Small intestine (tissue), 7 donors: ENCODE results near the gene ASIC2. TPM values are rescaled to one million over a fixed set of nuclear protein-coding genes. Genes with fewer than 3 reads are reported as not detected.

Experiments
- DNase-seq, 2 donors: peaks; one replicate each; pipeline versions ENCODE4 v3.0.0 to v3.0.0-alpha.2; 2013
- FAIRE-seq: peaks from 2 replicates; lab custom pipeline; 2012; peaks lifted over from hg19 to GRCh38; lab: Jason Lieb, UNC
- H3K27ac ChIP-seq, 3 donors: one replicate each; pipeline ENCODE4 v1.5.1; 2013; ENCODE audit warnings: low read length in 2 of 3, mild to moderate bottlenecking in 2 of 3, control low read depth in 1 of 3, inconsistent platforms in 1 of 3, low read depth in 1 of 3, moderate library complexity in 1 of 3
- H3K27me3 ChIP-seq, 3 donors: one replicate each; pipeline ENCODE4 v1.6.1; 2013; ENCODE audit warnings: low read length in 3 of 3, inconsistent platforms in 1 of 3; ENCODE audit not compliant: control insufficient read depth in 3 of 3, insufficient read depth in 3 of 3
- H3K36me3 ChIP-seq, 3 donors: one replicate each; pipeline ENCODE4 v1.6.1; 2013; ENCODE audit warnings: low read length in 3 of 3, inconsistent platforms in 1 of 3, low read depth in 1 of 3, mild to moderate bottlenecking in 1 of 3, moderate library complexity in 1 of 3; ENCODE audit not compliant: control insufficient read depth in 3 of 3, insufficient read depth in 2 of 3
- H3K4me1 ChIP-seq, 3 donors: one replicate each; pipeline ENCODE4 v1.6.1; 2013; ENCODE audit warnings: low read length in 2 of 3, inconsistent platforms in 1 of 3, low read depth in 1 of 3, mild to moderate bottlenecking in 1 of 3, moderate library complexity in 1 of 3; ENCODE audit not compliant: control insufficient read depth in 3 of 3, insufficient read depth in 2 of 3
- H3K4me3 ChIP-seq, 3 donors: one replicate each; pipeline ENCODE4 v1.5.1; 2013; ENCODE audit warnings: low read length in 3 of 3, control low read depth in 1 of 3, inconsistent platforms in 1 of 3, low read depth in 1 of 3, mild to moderate bottlenecking in 1 of 3, moderate library complexity in 1 of 3
- H3K9me3 ChIP-seq, 2 donors: one replicate each; pipeline ENCODE4 v1.6.1; 2013; ENCODE audit warnings: low read depth in 1 of 2, low read length in 1 of 2; ENCODE audit not compliant: control insufficient read depth in 2 of 2, insufficient read depth in 1 of 2
- WGBS, 3 donors: extraction: QIAGEN DNeasy Blood & Tissue Kit; methylation state at CpG; one replicate each; pipeline ENCODE4 v1.1.7; 2013; 5-methylcytosine and 5-hydroxymethylcytosine counted together
- polyA plus RNA-seq, 4 donors: library from polyadenylated mRNA; stranded (reverse) in 3 of 4; unstranded in 1 of 4; fragments of 200-250 nt in 3 of 4; fragments of 120-200 nt in 1 of 4; gene quantifications; one replicate each; pipeline versions ENCODE4 v1.2.1 to v1.2.3, GENCODE V29; 2013
- donor health status: healthy with polysubstance abuse.
- donor health status: control.
- donor health status: control.
- donor health status: Bipolar disorder and iron deficiency.
- donor health status: healthy.

Gene ASIC2
- polyA plus RNA-seq, 4 donors, result 1.5 to 14.4 TPM; not detected in 2

DNA sequence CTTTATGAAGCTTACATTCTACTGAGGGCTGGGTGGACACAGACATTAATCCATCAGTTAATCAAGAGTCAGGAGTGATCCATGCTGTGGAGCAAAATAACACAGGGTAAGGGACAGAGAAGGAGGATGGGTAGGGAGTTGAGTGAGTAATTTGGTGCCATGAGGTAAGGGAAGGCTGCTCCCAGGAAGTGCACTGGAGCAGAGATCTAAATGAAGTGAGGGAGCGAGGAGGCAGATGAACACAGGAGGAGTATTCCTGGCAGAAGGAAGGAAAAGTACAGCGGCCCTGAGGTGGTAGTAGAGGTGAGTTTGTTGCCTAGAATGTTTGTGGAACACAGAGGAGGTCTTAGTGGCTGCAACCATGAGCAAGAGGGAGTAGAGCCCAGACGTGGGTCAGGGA is 34.8 kb downstream of the ASIC2 start:
- Histone ChIP-seq H3K4me1 (peaks cover 0 to 20% (median 0%) of the 10 kb centered on the region in 3 donors), H3K4me3 (no peak overlapping the region), H3K9me3 (no peaks in the 10 kb centered on the region), H3K27me3 (no peaks in the 10 kb centered on the region), H3K36me3 (peaks cover 0 to 6% (median 0%) of the 10 kb centered on the region in 3 donors), H3K27ac (no peak overlapping the region)
- no peak for DNase-seq
- FAIRE-seq, result no peak
- 74 to 82% (median 75%) methylated on average over 3 of the region's 3 CpGs for WGBS, 3 donors

DNA sequence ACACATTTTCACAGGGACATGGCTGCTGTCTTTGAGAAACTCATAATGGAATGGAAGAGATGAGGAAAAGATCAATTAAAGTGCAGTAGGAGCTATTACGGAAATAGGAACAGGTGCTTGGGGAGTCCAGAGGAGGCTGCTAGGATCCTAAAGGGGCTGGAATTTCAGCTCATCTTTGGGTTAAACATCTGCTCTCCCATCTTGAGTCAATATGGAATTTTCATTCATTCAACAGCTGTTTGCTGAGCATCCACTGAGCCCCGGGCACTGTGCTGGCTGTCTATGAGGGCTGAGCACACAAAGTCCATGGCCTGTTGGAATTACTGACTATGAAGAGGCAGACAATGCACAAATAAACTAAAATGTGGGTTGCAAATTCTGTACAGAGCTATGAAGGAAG is 47.9 kb downstream of the ASIC2 start:
- no peak for FAIRE-seq
- H3K4me3 ChIP-seq, result no peak overlapping the region
- WGBS, 3 donors, result 77 to 84% (median 83%) methylated on average over 2 of the region's 2 CpGs

DNA sequence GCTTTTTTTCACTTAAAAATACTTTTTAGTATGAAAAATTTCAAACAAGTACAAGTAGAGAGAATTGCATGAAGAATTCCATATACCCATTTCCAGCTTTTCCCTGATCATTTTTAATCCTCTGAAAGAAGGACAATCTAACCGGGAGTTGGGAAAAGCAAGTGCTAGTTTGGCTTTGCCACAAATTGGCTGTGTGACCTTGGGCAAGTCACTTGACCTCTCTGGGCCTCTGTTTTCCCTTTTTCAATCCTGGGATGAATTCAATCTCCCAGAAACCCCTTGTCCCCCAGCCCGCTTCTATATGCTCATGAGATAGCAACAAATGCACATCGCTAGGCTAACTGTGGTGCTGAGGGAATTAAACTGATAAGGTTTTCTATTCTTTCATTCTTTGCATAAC is 49.4 kb downstream of the ASIC2 start:
- peaks cover 0 to 2% (median 0%) of the 10 kb centered on the region in 3 donors for H3K27me3 ChIP-seq
- no peak overlapping the region for H3K4me3 ChIP-seq
- H3K27ac ChIP-seq, result no peak overlapping the region
- H3K9me3 ChIP-seq, result no peaks in the 10 kb centered on the region
- FAIRE-seq (no peak), DNase-seq (no peak)
- H3K36me3 ChIP-seq, result no peaks in the 10 kb centered on the region
- WGBS, 3 donors, result 90 to 93% (median 93%) methylated on average over 3 of the region's 3 CpGs
- no peaks in the 10 kb centered on the region for H3K4me1 ChIP-seq

More for the DNA sequence above, 47.9 kb downstream of the ASIC2 start:
- peaks cover 0 to 1% (median 0%) of the 10 kb centered on the region in 3 donors for H3K36me3 ChIP-seq
- no peak for DNase-seq
- no peaks in the 10 kb centered on the region for H3K9me3 ChIP-seq
- H3K27ac ChIP-seq, result no peak overlapping the region
- H3K4me1 ChIP-seq, result no peaks in the 10 kb centered on the region
- peaks cover 0 to 2% (median 0%) of the 10 kb centered on the region in 3 donors for H3K27me3 ChIP-seq

DNA sequence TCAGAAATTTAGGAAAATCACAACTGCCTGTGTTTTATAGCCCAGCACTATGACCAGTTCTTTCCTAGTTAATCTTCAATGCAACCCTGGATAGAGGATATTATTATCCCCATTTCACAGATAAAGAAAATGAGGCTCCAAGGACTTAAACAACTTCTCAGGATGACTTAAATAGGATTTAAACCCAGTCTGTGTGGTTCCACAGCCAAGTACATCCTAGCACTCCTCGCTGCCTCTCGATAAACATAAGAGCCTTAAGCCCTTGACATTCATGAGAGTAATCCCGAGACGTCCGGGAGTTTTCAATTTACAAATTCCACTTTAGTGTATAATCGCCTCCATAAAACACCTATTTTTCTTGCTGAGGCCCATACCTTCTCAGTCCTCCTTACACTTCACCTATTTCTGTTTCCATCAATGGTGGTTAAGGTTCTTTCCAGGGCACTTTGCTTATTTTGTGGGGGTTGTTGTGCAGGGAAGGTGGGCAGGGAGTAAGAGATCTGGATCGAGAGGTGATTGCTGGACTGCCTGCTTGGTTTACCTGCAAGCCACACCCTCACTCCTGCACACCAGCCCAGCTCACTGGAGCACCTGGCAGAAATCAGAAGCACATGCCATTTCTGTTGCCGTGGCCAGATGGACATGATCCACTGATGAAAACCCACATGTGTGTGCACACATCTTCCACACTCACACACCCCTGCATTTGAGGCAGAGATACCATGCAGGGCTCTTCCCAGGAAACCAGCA is 50.5 kb downstream of the ASIC2 start:
- no peak for DNase-seq
- no peaks in the 10 kb centered on the region for H3K9me3 ChIP-seq
- H3K4me3 ChIP-seq, result no peak overlapping the region
- 60 to 74% (median 64%) methylated on average over 8 of the region's 8 CpGs for WGBS, 3 donors
- H3K36me3 ChIP-seq, result peaks cover 0 to 3% (median 0%) of the 10 kb centered on the region in 3 donors
- H3K27ac ChIP-seq, result no peak overlapping the region
- H3K27me3 ChIP-seq, result peaks cover 0 to 2% (median 0%) of the 10 kb centered on the region in 3 donors
- no peaks in the 10 kb centered on the region for H3K4me1 ChIP-seq
- no peak for FAIRE-seq

- FAIRE-seq, result no peak
- Histone ChIP-seq H3K4me3 (no peak overlapping the region), H3K27ac (no peak overlapping the region), H3K9me3 (no peaks in the 10 kb centered on the region), H3K4me1 (no peaks in the 10 kb centered on the region), H3K27me3 (peaks cover 0 to 2% (median 0%) of the 10 kb centered on the region in 3 donors), H3K36me3 (peaks cover 0 to 5% (median 0%) of the 10 kb centered on the region in 3 donors)
- DNase-seq, result no peak
These were observed 51.7 kb downstream of the ASIC2 start for GRCh38 chr17:33241390-33241789.

DNA sequence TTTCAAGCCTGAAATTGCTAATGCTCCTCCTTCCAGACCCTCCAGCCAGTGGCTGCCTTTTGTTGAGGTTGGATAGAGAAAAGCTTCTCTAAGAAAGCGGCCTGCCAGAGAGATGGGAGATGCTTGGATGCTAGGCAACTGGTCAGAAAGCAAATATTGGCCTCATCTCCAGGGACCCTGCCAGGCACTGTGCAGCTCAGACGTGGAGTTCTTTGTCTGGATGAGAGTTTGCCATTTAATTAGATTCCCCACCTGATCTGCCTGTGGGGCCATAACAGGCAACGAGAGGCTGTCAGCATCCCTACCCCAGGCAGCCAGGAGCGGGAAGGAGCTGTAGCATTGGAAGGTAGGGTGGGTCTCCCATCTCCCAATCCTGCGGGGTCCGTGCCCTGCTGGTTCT is 52.7 kb downstream of the ASIC2 start:
- H3K27me3 ChIP-seq, result peaks cover 0 to 2% (median 0%) of the 10 kb centered on the region in 3 donors
- 77 to 88% (median 79%) methylated on average over 6 of the region's 6 CpGs for WGBS, 3 donors
- FAIRE-seq (no peak), DNase-seq (no peak)
- peaks cover 0 to 5% (median 0%) of the 10 kb centered on the region in 3 donors for H3K36me3 ChIP-seq
- no peaks in the 10 kb centered on the region for H3K9me3 ChIP-seq
- H3K4me3 ChIP-seq, result no peak overlapping the region
- no peaks in the 10 kb centered on the region for H3K4me1 ChIP-seq
- no peak overlapping the region for H3K27ac ChIP-seq

DNA sequence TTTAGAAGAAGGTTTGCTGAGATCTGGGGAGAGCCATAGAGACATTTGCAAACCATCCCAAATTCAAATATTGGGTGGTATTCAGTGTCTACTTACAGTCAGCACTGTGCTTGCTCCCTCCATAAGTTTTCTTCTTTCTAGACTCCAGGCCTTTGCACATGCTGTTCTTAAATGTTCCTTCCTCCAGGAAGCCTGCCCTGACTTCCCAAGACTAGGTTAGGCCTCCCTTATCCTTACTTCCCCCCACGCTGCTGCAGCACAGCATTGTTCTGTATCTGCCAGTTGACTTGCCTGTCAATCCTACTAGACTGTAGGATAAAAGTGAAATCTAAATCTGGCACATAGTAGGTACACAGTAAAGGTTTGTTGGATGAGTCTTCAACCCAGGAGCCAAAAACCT is 53.4 kb downstream of the ASIC2 start:
- H3K27me3 ChIP-seq, result peaks cover 0 to 2% (median 0%) of the 10 kb centered on the region in 3 donors
- peaks cover 0 to 9% (median 0%) of the 10 kb centered on the region in 3 donors for H3K36me3 ChIP-seq
- H3K4me3 ChIP-seq, result no peak overlapping the region
- H3K4me1 ChIP-seq, result no peaks in the 10 kb centered on the region
- H3K27ac ChIP-seq, result no peak overlapping the region
- DNase-seq, result no peak
- FAIRE-seq, result no peak
- no peaks in the 10 kb centered on the region for H3K9me3 ChIP-seq
- WGBS, 3 donors, result 59 to 96% (median 74%) methylated on average over 1 of the region's 1 CpG

- Histone ChIP-seq H3K36me3 (peaks cover 0 to 11% (median 0%) of the 10 kb centered on the region in 3 donors), H3K27ac (no peak overlapping the region), H3K9me3 (no peaks in the 10 kb centered on the region), H3K27me3 (no peaks in the 10 kb centered on the region), H3K4me1 (no peaks in the 10 kb centered on the region), H3K4me3 (no peak overlapping the region)
- DNase-seq (peak in 1 of 2 donors; percentile 29), FAIRE-seq (no peak)
- 55 to 65% (median 61%) methylated on average over 6 of the region's 6 CpGs for WGBS, 3 donors
These were observed 58.0 kb downstream of the ASIC2 start for GRCh38 chr17:33234930-33235685.
